Activated gamma-delta T cell treated with Interleukin-2 at 50 U/mL for 16 hours (primary cell): ENCODE measurements around the gene PLEKHA1.

ENCODE experiments used
- DNase-seq: peaks from one replicate; pipeline ENCODE4 v3.0.0-alpha.2; 2020

PLEKHA1 gene

DNA sequence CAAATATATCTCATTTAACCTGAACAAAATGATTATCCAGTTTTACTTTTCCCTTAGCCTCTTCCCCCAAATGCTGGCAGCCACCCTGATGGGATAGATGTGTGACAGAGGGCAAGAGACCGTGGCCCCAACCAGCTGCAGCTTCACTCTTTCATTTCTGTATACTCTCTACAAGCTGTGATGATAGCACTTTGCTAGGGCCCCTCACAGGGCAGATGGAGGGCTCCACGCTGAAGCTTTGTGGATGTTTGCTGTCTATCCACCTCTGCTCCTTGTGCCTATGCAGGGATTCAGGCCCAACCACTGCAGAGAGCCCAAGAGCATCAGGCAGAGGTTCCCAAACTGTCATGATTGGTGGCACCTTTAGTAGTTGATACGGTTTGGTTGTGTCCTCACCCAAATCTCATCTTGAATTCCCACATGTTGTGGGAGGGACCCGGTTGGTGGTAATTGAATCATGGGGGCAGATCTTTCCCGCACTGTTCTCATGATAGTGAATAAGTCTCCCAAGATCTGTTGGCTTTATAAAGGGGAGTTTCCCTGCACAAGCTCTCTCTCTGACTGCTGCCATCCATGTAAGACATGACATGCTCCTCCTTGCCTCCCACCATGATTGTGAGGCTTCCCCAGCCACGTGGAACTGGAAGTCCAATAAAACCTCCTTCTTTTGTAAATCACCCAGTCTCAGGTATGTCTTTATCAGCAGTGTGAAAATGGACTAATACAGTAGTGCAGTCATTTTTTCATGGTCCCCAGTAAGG lies 107.0 kb downstream of the PLEKHA1 start:
- no peak for DNase-seq
